Skeletal muscle tissue (tissue), 2 donors: ENCODE measurements around the gene TMEM106A. TPM values are rescaled to one million over a fixed set of nuclear protein-coding genes. Genes with fewer than 3 reads are reported as not detected.

Experiments used
- small RNA-seq: library from RNA; depleted of rRNA; stranded (forward); fragments of <200 nt; gene quantifications from one replicate; pipeline ENCODE3, GENCODE V24; 2014
- total RNA-seq: library from RNA; depleted of rRNA; stranded (reverse); fragments of >200 nt; gene quantifications from one replicate; pipeline ENCODE4 v1.2.3, GENCODE V29; 2014

Gene TMEM106A
- total RNA-seq, 1 donor from 2014 or later = 5.2 TPM

Small RNAs within 50 kb of the gene (small RNA-seq; reads per million reads assigned to genes)
- gene AC060780.2 (not detected), gene AC060780.3 (not detected), gene RF00004 (not detected), gene RNU2-1 (not detected)

Other genes with a start within 250 kb of the TMEM106A start
- gene AARSD1, start 247.4 kb upstream of the TMEM106A start, total RNA-seq = 31.8 TPM
- 28.2 TPM for gene PTGES3L, start 231.8 kb upstream of the TMEM106A start, total RNA-seq
- 6.8 TPM for gene RUNDC1, start 231.3 kb upstream of the TMEM106A start, total RNA-seq
- gene RPL27, start 213.5 kb upstream of the TMEM106A start, total RNA-seq = 1,695 TPM
- gene IFI35, start 205.1 kb upstream of the TMEM106A start, total RNA-seq = 11.5 TPM
- gene VAT1, start 189.5 kb upstream of the TMEM106A start, total RNA-seq = 40.2 TPM
- gene RND2, start 186.6 kb upstream of the TMEM106A start, total RNA-seq = under 0.01 TPM
- gene BRCA1, start 86.5 kb upstream of the TMEM106A start, total RNA-seq = 17.2 TPM
- gene NBR1, start 40.7 kb upstream of the TMEM106A start, total RNA-seq = 56.9 TPM
- gene CCDC200, start 16.7 kb downstream of the TMEM106A start, total RNA-seq = not detected
- not detected for gene RNU2-1, start 22.1 kb downstream of the TMEM106A start, total RNA-seq
- 10.4 TPM for gene ARL4D, start 187.1 kb downstream of the TMEM106A start, total RNA-seq